CD4-positive, alpha-beta T cell treated with Interleukin-17A for 1 hour (primary cell): ENCODE measurements around the gene THAP12.
A peak's percentile ranks its signal among the peaks of the same experiment; 100 is the strongest.
"Not testable (repeated sequence)": the region's sequence is repeated elsewhere in the genome, so short reads cannot be mapped to it uniquely, and the experiment has no call there.

Experiments used
- DNase-seq: peaks from one replicate; pipeline ENCODE4 v3.0.0-alpha.2; 2020

Gene THAP12, protein sequence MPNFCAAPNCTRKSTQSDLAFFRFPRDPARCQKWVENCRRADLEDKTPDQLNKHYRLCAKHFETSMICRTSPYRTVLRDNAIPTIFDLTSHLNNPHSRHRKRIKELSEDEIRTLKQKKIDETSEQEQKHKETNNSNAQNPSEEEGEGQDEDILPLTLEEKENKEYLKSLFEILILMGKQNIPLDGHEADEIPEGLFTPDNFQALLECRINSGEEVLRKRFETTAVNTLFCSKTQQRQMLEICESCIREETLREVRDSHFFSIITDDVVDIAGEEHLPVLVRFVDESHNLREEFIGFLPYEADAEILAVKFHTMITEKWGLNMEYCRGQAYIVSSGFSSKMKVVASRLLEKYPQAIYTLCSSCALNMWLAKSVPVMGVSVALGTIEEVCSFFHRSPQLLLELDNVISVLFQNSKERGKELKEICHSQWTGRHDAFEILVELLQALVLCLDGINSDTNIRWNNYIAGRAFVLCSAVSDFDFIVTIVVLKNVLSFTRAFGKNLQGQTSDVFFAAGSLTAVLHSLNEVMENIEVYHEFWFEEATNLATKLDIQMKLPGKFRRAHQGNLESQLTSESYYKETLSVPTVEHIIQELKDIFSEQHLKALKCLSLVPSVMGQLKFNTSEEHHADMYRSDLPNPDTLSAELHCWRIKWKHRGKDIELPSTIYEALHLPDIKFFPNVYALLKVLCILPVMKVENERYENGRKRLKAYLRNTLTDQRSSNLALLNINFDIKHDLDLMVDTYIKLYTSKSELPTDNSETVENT

DNA sequence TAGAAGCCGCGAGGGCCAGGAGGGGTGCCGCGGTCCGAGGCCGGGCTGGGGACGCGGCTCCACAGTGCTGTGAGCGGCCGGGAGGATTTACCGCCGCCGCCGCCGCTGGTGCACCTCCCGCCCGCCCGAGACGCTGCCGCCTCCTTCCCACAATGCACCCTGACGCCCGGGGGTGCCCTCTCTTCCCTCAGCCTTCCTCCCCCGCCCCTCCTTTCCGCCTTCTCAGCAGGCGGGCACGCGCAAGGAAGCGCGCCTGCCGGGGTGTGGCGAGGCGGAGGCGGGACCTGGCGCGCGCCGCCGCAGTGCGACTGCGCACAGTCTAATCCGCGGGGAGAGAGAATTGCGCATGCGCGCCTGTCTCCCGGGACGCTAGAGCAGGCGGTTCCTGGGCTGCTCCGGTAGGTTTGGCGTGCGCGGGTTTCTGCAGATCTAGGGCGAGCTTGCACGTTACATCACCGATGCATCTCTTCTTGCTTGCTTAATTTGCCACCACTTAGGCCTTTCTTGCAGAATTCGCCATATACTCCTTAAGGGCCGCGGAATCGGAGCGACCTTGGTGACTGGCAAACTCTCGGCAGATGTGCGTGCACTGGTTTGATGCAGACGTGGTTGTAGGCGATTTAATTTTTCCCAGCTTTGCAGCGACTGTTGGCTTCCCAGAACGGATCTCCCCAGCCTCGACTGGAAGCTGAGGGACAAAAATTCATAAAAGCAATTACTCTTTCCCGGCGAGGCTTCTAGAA lies at the start of gene THAP12, which contains the start of gene GVQW3:
Gene THAP12 (minus strand): TSS at position 156 of the 743 bp plus-strand sequence. CDS start 296 bp downstream, outside the sequence.
Gene GVQW3 (plus strand): TSS at position 347 of the 743 bp plus-strand sequence. CDS start 506 bp downstream, outside the sequence.
- peak; percentile 98 for DNase-seq

DNA sequence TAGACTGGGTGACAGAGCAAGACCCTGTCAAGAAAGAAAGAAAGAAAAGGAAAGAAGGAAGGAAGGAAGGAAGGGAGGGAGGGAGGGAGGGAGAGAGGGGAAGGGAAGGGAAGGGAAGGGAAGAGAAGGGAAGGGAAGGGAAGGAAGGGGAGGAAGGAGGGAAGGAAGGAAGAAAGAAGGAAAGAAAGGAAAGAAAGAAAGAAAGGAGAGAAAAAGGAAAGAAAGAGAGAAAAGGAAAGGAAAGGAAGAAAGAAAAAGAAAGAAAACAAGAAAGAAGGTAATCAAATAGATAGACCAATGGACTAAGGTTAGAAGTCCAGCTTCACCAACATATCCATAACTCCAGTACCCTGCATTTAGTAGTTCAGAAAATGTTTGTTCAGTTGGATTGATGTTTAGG lies 45.7 kb upstream of the THAP12 start:
- no peak for DNase-seq

DNA sequence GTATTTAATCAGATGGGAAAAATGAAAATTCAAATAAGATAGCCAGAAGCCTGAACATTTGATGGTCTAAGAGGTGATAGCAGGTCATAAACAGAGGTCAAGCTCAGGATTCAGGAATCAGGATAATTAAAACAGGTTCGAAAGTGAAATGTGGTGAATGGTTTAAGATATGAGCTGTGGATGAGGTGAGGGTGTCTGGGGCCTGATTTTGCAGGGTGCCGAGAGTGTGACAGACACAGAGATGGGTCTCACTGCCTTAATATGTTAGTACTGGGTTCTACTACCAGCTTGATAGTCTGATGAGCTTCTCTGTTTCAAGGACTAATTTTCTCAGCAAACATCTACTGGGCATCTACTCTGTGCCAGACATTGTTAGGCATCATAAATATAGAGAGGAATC lies 44.0 kb upstream of the THAP12 start:
- no peak for DNase-seq

DNA sequence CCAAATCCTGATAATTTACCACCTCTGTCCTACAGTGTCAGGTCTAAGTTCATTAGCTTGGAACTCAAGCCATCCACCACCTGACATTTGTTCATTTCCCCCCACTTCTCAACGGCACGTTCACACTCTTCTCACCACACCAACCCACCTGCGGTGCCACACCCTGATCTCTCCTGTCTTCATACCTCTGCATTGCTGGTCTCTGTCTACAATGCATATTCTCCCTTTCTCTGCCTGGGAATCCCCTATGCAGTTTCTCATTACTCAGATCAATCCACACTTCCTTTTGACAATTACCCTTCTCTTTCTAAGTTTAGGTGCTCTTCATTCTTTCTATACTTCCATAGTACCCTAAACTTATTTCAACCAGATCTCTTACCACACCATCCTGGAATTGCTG lies 43.4 kb upstream of the THAP12 start:
- no peak for DNase-seq

DNA sequence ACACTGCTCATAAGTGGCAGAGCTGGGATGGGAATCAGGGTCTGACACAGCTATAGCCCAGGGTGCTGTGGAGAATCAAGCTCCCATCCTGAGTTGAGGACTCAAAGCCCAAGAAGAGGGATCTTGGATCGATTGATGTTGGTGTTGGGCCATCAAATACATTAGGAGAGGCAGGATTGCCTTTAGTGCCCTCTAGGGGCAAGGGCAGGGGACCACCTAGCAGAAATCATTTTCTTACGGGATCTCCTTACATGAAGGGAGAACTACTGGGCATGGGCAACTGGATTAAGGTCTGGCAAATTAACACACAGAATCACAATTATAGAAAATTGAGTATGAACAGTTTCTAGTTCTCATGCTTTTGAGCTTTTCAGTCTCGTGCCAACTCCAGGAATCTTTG lies 39.0 kb upstream of the THAP12 start:
- DNase-seq, result peak; percentile 19

DNA sequence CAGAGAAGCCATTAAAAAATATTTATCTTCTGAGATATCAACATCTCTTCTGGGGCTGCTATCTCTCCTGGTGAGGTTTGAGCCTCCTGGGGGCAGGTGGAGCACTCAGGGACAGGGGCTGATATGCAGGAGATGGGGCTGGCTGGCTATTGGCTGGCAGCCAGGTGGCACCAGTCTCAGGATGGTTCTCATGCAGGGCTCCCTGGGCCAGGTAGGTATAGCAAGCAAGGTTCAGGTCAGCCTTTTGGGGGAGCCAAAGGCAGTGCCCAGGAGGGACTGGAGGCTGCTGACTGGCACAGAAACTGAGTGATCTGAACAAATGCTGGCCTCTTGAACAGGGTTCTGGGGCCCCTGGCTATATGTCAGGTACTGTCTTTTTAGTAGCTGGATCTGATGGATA lies 34.1 kb upstream of the THAP12 start:
- no peak for DNase-seq

DNA sequence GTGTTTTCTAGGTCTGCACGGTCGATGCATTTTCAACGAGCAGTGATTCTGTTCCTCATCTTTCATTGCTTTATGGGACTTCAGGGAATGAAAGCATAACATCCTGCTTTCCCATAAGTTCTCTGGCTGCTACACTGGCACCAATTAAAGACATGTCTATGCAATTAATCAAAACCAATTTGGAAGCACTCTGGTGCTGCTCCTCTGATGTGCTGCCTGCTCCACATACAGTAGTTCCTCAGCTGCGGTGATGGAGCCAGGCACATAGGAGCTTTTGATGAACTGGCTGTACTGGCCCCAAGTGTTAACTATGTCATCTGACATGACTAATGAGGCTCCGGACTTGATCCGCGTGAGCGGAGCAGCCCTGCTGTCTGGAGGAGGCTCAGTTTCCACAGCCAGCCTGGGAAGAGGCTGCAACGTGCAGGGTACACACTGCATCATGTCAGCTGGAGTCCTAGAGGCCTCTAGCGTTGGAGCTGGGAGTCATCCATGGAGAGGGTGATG lies 30.0 kb upstream of the THAP12 start:
- no peak for DNase-seq

DNA sequence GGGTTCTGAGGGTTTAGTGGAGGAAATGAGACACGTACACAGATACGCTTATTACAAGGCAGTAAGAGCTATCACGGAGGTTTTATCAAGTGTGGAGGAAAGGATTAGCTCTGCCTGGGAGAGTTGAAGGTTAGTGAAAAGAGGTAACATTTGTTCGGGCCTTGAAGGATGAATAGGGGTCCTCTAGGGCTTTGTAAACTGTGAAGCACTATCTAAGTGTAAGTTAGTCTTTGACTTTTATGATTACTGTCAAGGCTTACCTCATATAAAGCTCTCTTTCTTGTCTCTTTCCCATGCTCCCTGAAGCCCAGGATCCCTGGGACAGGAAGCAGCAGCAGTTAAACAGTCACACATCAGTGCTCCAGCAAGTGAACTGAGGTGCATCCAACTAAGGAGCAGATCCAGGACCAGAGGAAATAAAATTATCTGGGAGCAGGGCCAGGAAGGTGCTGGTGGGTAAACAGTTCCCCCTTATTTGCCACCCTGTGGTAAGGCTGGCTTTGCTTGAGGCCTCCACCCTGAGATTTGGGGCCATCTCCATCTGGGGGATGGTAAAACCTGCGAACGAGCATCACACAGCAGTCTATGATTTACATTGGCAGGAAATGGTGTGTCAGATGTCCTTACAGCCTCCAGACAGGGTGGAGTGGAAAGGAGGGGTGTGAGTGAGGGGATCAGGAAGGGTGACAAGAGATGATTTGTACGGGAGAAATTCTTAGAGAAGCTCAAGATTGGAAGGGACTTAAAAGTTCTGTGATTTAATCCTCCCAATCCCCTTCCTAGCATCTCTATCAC lies 27.4 kb upstream of the THAP12 start:
- no peak for DNase-seq

DNA sequence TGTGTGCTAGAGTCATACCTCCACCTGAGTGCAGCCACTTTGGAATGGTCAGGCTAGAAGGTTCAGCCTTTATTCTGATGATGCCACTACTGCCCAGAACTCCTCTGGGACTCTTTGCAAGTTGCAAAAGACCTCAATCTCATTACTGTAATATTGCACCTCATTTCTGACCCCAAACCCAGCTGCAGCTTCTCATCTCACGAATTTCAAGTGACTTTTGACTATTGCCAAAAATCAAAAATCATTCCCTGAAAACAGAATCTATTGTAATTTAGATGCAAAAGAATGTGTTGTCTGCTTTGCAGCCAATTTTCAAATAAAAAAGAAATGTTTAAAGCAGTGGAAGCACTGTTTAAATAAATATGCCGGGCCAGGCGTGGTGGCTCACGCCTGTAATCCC lies 25.4 kb upstream of the THAP12 start:
- no peak for DNase-seq

DNA sequence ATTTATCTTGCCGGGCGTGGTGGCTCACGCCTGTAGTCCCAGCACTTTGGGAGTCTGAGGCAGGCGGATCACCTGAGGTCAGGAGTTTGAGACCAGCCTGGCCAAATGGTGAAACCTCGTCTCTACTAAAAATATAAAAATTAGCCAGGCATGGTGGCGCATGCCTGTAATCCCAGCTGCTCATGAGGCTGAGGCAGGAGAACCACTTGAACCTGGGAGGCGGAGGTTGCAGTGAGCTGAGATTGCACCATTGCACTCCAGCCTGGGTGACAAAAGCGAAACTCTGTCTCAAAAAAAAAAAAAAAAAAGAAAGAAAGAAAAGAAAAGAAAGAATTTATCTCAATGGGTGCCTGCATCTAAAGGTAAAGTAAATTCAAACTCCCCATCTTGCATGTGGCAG lies 20.6 kb upstream of the THAP12 start:
- not testable (repeated sequence) for DNase-seq

DNA sequence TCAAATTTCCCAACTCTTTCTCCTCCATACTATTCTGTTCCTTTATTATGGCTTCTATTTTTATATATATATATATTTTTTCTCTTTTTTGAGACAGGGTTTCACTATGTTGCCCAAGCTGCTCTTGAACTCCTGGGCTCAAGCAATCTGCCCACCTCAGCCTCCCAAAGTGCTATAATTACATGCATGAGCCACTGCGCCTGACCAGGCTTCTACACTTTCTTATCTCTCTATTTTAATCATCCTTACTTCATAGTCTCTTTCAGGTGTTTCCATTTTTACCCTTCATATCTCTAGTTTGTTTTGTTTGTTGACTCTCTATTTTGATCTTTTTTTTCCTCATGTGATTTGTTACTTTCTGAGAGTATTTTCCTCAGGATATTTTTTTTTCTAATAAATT lies 20.0 kb upstream of the THAP12 start:
- DNase-seq, result no peak

DNA sequence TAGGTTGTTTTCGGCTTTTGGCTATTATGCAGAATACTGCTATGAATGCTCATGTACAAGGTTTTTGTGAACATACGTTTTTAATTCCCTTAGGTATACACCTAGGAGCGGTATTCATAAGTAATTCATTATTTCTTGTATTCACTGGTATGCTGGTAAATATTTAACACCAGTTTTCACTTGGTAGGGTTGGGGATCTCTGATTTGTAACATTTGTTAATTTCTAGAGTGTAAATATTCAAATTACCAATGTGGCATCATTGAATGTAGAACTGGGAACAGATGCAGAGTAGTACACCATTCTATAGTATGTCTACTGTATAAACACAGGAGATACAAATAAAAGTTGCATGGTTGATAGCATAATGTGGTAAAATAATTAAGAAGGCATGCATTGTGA lies 16.5 kb upstream of the THAP12 start:
- DNase-seq, result no peak

DNA sequence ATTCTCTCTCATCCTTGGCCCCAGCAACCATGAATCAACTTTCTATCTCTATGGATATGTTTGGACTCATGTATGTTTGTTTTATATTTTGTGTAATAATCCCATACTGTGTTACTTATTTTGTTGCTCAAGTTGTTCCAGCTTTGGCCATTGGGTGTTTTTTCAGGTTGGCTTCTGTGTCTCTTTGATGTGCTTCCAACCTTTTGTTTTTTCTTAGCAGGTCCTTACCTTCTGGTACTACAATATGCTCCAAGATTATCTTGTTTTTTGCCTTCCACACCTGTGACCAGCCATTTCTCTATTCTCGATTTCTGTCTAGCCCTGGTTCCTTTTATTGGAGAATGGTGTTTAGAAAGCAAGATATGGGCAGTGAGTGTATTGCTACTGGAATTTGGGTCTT lies 14.4 kb upstream of the THAP12 start:
- no peak for DNase-seq

DNA sequence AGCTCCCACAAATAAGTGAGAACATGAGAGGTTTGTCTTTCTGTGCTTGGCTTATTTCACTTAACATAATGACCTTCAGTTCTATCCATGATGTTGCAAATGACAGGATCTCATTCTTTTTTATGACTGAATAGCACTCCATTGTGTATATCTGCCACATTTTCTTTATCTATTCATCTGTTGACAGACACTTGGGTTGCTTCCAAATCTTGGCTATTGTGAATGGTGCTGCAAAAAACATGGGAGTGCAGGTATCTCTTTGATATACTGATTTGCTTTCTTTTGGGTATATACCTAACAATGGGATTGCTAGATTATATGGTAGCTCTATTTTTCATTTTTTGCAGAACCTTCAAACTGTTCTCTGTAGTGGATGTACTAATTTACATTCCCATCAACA lies 13.5 kb upstream of the THAP12 start:
- DNase-seq, result no peak

DNA sequence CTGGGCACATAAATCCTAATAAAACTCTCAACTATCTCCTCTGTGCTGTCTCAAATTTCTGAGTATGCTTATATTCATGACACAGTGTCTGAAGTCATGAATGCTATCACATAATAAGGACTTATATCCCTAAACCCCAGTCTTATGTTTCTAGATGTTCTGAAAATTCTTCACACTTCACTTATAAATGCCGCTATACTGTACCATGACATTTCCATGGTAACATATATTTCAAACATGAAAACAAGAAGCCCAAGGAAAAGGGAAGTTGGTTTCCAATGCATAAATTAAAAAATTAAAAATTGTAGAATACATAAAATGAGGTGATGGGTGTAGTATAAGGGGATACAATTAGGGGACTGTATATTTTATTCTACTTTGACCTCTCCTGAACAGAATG lies 11.9 kb upstream of the THAP12 start:
- DNase-seq, result no peak

DNA sequence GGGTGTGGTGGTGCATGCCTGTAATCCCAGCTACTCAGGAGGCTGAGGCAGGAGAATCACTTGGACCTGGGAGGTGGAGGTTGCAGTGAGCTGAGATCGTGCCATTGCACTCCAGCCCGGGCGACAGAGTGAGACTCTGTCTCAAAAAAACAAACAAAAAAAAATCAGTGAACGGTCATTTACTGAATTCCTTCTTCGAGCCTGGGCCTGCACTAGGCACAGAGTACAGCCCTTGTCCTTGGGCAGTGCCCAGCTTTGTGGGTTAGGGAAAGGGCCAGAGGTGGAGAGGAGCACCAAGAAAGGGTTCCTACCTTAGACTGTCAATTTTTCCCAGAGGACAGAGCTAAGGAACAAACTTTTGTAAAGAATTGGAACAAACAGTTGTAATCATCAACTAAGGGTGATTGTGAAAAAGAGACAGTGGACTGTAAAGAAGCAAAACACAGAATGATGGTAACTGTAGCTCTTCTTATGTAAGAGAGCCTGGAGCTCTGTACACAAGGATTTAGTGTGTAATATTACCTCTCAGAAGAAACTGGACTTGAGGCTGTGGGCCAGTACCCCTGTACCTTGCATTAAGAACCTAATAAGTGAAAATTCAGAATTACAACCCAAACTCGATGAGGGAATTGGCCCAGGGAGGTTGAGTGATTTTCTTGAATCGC lies 11.0 kb upstream of the THAP12 start:
- DNase-seq, result no peak

DNA sequence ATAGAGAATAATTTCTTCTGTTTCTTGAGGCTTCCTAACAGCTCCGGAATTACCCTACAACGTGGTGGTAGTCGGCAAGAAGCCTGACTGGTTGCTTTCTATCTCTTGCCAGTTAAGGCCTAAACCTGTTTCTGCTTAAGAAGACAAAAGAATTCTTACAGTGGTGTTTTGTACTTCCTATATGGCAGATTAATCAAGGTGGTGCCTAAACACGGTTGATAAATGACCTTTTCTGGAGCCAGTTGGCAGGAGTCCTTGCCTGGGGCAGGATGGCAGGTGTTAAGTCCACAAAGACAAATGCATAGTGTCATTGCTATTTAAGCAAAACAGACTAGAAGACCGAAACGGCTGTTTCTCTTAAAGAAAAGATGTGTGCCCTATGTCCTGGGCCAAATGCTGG lies 10.1 kb upstream of the THAP12 start:
- DNase-seq, result no peak

DNA sequence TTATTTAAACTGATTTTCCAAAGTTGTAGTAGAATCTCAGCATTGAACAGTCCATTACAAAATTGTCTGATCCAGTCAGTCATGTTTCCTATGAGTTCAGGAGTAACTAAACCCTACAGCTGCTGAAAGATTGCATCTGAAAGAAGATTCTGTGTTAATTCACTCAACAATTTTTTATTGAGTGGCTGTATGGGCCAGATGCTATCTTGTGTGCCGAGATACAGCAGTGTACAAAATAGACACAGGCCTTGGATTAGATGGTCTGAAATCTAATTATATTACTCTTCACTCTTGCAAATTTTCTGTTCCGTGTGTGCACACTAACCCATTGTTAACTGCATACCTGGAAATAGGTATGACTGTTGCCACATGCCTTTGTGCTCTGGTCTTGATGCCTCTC lies 7.5 kb upstream of the THAP12 start:
- DNase-seq, result no peak

DNA sequence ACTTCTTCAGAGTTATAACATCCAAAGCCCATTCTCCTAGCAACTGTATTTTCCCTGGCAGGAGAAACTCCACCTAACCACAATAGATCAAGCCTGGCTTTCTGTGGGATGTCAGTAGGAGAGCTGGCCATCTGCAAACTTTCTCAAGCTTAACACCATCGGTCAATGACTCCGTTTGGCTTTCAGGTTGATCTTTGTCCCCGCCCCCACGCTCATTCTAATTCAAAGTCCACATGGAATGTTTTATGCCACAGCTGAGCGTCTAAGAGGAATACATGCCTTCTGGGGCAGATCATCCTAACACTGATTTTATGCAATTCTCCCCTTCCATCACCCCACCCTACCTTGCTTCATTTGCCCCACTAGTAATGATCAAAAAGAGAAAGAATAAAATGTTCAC lies 5.0 kb upstream of the THAP12 start:
- no peak for DNase-seq

DNA sequence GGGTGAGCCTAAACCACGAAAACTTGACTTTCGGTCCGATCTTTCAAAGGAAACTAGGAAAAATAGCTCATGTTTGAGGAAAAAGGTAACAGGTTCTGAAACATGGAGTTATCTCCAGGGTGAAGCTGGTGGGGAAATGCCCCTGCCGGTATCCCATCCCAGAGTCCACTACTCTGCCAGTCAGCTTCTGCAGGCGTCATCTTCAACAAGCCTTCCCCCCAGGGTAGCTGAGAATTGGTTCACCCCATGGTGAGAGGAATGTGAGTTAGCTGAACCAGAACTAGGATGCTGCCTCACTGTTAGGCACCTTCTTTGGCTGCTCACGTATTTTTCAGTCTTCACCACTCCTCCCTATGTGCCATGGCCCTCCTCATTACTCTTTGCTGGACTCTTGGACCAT lies 1.3 kb upstream of the THAP12 start:
- DNase-seq, result no peak

DNA sequence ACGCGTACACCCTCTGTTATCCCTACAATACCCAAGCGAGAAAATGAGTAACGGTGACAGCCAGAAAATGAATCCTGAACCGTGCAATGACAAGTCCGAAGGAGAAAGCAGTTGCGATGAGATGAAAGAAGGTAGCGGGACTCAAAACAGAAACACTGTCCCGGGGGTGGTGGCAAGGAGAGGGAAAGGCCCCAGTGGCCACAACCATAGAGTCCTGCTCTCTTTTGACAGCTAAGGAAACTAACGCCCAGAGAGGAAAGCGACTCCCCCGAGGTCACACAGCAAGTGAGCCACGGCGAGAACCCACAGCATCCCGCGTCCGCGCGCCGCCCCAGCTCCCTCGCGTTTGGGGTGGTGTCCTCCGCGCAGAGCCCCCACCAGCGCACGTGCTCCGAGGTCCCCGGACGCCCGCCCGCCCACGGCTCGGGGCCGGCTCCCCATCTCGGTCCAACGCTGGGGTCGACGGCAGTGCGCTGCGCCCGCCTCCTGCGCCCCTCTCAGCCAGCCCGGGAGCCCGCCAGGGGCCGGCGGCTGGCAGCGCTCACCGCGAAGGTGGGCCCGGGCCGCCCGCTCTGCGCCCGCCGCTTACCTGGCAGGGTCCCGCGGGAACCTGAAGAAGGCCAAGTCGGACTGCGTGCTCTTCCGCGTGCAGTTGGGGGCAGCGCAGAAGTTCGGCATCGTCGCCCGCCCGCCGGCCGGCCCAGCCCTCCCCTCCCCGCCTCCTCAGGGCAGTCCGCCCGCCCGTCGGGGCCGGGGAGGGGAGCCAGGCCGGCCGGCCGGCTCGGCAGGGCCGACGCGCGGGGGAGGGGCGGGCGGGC lies 564 bp downstream of the THAP12 start:
- peak; percentile 71 for DNase-seq
